ENCODE data around the gene BTBD6. TPM values are rescaled to one million over a fixed set of nuclear protein-coding genes. Genes with fewer than 3 reads are reported as not detected.

Gene BTBD6
- total RNA-seq, 2 experiments from 2014 or later: 44.2 to 45.7 TPM

DNA sequence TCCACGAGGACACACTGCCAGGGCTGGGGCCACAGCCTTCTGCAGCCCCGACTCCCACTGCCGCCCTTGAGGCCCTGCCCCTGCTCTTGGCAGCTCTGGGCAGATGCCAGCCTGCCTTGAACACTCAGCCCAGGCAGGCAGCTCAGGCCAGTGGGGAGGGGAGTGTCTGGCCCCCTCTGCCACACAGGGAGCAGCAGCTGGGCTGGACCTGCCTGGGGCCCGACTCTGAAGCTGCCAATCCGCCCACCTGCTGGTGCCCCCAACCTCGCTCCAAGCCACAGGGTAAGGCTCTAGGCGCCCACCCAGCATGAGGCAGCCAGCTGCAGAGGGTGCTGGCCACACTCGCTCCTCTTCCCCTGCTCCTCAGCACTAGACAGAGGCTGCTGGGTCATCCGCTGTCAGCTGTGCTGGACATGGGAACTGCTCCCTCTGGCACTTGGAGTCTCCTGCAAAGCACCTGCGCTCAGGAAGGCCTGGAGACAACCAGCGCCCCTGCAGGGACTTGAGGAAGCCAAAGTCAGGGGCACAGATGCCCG, 42.6 kb upstream of the BTBD6 start:
- no peak for DNase-seq
- no peaks in the 10 kb centered on the region for H3K9me3 Mint-ChIP-seq
- peaks cover 7% of the 10 kb centered on the region for H3K4me1 Mint-ChIP-seq
- POLR2A ChIA-PET: no interaction called here
- CTCF ChIA-PET: no interaction called here
- H3K27me3 Mint-ChIP-seq: no peaks in the 10 kb centered on the region
- no peaks in the 10 kb centered on the region for H3K36me3 Mint-ChIP-seq (ENCODE audit: low read depth)
- H3K4me3 Mint-ChIP-seq: no peak overlapping the region
- H3K27ac Mint-ChIP-seq: no peak overlapping the region

DNA sequence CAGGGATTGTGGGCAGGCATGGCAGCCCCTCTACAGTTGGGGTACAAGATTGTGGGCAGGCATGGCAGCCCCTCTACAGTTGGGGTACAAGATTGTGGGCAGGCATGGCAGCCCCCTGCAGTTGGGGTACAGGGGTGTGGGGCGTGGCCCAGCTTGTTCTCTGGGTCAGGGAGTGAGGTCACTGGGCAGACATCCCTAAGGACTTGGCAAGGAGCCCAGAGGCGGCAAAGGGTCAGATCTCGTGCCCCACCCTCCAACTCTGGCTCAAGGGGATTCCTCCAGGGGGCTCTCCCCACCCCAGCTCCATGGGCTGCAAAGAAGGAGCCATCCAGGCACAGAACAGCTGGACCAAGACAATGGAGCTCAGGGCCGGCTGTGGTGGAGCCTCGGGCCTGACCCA, 41.5 kb upstream of the BTBD6 start:
- POLR2A ChIA-PET: no interaction called here
- CTCF ChIA-PET: interaction anchor here (1.0 kb wide), 1 partner anchor 12 kb away, joined by 4 read pairs; no protein-coding TSS in a partner anchor

DNA sequence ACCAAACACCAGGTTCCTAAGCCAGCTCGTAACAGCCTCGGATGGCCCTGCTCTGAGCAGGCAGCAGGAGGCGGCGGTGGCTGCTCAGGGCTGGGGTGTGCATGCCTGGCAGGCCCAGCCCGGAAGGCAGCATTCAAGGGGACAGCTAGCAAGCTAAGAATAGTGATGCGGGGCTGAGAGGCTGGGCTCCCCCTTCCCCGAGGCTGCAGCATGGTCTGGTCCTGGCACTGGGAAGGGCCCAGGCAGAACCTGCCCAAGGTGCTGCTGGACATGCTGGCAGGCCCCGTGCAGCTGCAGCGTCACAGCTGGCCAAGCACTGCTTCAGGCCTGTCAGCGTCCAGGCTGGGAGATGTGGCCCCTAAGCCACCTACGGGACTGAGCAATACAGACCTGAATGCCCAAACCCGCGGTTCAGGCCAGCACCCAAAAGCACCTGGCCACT, 40.9 kb upstream of the BTBD6 start:
- Mint-ChIP-seq H3K4me1 (no peaks in the 10 kb centered on the region), H3K36me3 (ENCODE audit: low read depth) (no peaks in the 10 kb centered on the region), H3K4me3 (no peak overlapping the region), H3K27ac (no peak overlapping the region), H3K9me3 (no peaks in the 10 kb centered on the region), H3K27me3 (no peaks in the 10 kb centered on the region)
- POLR2A ChIA-PET: no interaction called here
- no peak for DNase-seq
- CTCF ChIA-PET: interaction anchor here (1.0 kb wide), 1 partner anchor 13 kb away, joined by 4 read pairs; no protein-coding TSS in a partner anchor

More for the DNA sequence above, 41.5 kb upstream of the BTBD6 start:
- no peaks in the 10 kb centered on the region for H3K36me3 Mint-ChIP-seq (ENCODE audit: low read depth)
- H3K4me3 Mint-ChIP-seq: no peak overlapping the region
- no peaks in the 10 kb centered on the region for H3K9me3 Mint-ChIP-seq
- no peaks in the 10 kb centered on the region for H3K27me3 Mint-ChIP-seq
- no peak for DNase-seq
- H3K4me1 Mint-ChIP-seq: peaks cover 4% of the 10 kb centered on the region
- no peak overlapping the region for H3K27ac Mint-ChIP-seq

DNA sequence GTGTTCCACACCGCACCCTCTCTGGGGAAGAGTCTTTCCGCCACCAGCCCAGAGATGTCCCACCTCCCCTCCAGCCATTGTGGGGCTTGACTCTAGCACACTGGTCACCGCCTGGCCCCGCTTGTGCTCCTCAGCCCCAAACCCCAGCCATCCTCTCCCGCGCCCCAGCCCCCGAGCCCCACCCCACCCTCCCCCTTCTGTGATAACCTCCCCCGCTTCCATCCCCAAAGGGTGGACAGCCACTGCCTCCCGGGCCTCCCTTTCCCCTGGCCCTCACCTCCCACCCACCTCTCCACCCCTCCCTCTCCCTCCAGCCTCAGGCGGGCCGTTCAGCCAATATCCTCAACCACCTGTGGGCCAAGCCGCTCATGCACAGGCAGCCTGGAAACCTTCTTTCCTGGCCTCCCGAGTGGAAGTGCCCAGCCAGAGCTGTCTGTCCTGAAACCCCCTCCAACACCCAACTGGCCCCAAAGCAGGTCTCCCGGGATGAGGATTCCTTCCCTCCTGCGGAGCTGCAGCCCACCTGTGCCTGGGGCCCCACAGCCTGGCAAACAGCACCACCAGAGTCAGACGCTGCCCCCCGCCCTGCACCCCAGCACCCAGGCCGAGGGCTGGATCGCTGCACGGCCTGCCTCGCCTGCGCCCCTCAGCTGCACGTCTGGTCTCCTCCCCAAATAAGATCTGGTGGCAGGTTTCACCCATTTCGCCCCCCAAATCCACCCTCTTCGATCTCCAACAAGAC, 40.2 kb upstream of the BTBD6 start:
- no peaks in the 10 kb centered on the region for H3K27me3 Mint-ChIP-seq
- DNase-seq: no peak
- H3K27ac Mint-ChIP-seq: no peak overlapping the region
- POLR2A ChIA-PET: no interaction called here
- no peaks in the 10 kb centered on the region for H3K36me3 Mint-ChIP-seq (ENCODE audit: low read depth)
- no peaks in the 10 kb centered on the region for H3K4me1 Mint-ChIP-seq
- H3K9me3 Mint-ChIP-seq: no peaks in the 10 kb centered on the region
- CTCF ChIA-PET: no interaction called here
- no peak overlapping the region for H3K4me3 Mint-ChIP-seq

DNA sequence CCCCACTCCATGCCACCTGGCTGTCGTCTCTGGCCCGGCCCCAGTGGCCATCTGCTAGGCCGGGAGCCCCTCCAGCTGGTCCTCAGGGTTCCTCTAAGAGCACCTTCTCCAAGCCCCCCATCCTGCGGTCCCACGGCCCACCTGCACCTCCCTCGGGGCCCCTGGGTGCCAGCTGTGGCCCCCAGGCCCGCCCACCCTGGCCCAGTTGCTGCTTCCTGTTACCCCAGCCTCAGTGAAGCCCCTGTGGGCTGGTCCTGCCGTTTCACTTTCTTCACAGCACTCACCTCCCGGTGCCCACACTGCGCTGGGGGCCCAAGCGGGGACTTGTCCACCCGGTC, 39.6 kb upstream of the BTBD6 start:
- H3K9me3 Mint-ChIP-seq: no peaks in the 10 kb centered on the region
- H3K27me3 Mint-ChIP-seq: no peaks in the 10 kb centered on the region
- H3K4me3 Mint-ChIP-seq: no peak overlapping the region
- H3K27ac Mint-ChIP-seq: no peak overlapping the region
- no peak for DNase-seq
- POLR2A ChIA-PET: no interaction called here
- no peaks in the 10 kb centered on the region for H3K36me3 Mint-ChIP-seq (ENCODE audit: low read depth)
- no peaks in the 10 kb centered on the region for H3K4me1 Mint-ChIP-seq
- CTCF ChIA-PET: interaction anchor here (0.6 kb wide), 1 partner anchor 219 kb away, joined by 3 read pairs; no protein-coding TSS in a partner anchor

DNA sequence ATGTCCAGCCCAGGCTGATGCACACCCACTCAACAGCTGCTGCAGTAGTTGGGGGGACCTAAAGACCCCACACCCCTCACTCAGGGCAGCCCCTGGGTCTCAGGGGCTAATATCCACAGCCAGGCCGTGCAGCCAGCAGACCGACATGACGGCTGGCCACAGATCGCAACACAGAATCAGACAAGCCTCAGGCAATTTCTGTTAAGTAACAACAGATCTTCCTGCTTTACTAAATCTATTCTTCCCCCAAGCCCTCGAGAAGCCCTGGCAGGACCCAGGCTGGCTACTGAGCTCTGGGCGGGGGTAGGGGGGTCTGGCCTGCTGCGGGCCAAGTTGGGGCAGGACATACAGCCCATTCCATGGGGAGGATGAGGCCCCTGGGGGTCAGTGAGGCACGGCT, 39.2 kb upstream of the BTBD6 start:
- H3K27ac Mint-ChIP-seq: no peak overlapping the region

DNA sequence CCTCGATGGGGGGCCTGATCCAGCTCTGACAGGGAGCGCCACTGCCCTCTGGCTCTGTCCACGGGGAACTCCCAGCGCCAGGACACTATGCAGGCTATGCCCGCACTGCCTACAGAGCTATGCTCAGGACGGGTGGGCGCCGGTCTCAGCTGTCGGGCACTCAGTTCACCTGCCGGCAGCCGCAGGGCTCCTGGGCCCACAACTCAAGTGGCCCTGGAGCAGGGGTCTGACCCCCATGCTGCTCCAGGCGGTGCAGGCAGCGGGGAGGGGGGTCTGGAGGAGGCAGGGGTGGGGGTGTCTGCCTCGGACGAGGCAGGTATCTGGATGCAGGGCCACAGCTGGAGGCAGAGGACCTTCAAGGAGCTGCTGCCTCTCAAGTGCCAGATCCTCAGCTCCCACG, 38.7 kb upstream of the BTBD6 start:
- Mint-ChIP-seq H3K27me3 (no peaks in the 10 kb centered on the region), H3K27ac (no peak overlapping the region)

More for the DNA sequence above, 39.2 kb upstream of the BTBD6 start:
- Mint-ChIP-seq H3K36me3 (ENCODE audit: low read depth) (no peaks in the 10 kb centered on the region), H3K4me1 (no peaks in the 10 kb centered on the region), H3K4me3 (no peak overlapping the region), H3K9me3 (no peaks in the 10 kb centered on the region), H3K27me3 (no peaks in the 10 kb centered on the region)
- ChIA-PET CTCF (interaction anchor here (0.6 kb wide), 1 partner anchor 219 kb away, joined by 3 read pairs; no protein-coding TSS in a partner anchor), POLR2A (no interaction called here)
- no peak for DNase-seq

DNA sequence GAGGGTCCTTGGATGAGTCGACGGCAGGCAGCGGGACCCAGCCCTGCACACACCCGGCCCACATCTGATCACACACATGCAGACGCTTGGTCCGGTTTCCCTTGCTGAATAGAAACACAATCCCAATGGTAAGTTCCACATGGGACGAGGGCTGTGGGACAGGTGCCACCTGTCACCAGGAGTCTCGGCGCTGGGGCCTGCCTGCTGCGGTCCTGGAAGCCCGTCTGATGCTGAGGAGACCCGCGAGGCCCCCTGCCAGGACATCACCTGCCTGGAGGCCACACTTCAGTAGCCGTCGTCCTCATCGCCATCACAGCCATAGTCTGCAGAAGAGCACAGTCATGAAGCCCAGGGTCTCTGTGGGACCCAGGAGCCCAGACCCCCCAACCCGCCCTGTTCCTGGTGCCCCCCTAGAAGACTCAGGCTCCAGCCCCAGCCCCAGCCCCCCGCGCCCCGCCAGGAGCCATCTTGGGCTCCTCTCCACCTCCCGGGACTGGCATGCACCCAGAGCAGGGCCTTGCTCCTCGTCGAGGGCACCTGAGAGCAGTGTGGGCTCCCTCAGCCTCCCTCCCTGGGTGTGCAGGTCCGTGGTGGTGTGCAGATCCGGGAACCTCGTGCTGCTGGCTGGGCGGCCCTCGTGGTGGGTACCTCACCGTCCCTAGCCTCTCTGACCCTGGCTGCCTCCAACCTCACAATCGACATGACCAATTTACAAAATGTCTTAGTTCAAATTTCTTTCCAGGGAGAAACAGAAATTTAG, 37.9 kb upstream of the BTBD6 start:
- Mint-ChIP-seq H3K27ac (no peak overlapping the region), H3K9me3 (peaks cover 5% of the 10 kb centered on the region), H3K4me1 (no peaks in the 10 kb centered on the region), H3K4me3 (no peak overlapping the region), H3K27me3 (no peaks in the 10 kb centered on the region), H3K36me3 (ENCODE audit: low read depth) (peaks cover 7% of the 10 kb centered on the region)
- ChIA-PET POLR2A (no interaction called here), CTCF (no interaction called here)
- no peak for DNase-seq

More for the DNA sequence above, 38.7 kb upstream of the BTBD6 start:
- Mint-ChIP-seq H3K4me3 (no peak overlapping the region), H3K36me3 (ENCODE audit: low read depth) (no peaks in the 10 kb centered on the region), H3K4me1 (no peaks in the 10 kb centered on the region), H3K9me3 (no peaks in the 10 kb centered on the region)
- CTCF ChIA-PET: no interaction called here
- DNase-seq: no peak
- POLR2A ChIA-PET: no interaction called here

DNA sequence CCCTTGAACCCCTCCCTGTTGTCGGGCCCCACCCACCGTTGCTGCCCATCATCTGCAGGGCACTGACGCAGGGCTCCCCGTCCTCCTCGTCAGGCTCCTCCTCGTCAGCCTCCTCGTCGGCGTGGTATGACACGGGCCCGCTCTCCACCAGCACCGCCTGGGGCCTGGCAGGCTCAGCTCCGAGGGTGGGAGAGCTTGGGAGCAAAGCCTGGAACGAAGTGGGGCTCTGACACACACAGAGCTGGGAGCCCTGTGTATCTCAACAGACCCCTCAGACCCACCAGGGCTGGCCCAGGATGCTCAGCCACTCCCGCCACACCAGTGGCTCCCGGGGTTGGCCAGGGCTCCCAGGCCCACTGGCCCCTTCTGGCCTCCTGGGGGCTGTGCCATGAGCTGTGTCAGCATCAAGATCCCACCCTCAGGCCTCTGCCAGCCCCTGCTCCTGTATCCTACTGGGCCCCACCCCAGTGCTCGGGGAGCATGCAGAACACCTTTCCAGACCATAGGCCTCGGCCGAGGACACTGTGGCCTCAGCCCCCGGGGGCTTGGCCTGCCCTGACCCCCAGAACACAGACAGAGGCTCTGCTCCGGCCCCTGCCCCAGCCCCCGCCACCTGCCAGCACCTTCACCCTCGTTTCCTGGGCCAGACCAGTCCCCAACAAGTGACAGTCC, 37.1 kb upstream of the BTBD6 start:
- CTCF ChIA-PET: no interaction called here
- Mint-ChIP-seq H3K9me3 (peaks cover 5% of the 10 kb centered on the region), H3K36me3 (ENCODE audit: low read depth) (peaks cover 12% of the 10 kb centered on the region), H3K4me3 (no peak overlapping the region), H3K27me3 (no peaks in the 10 kb centered on the region), H3K27ac (no peak overlapping the region), H3K4me1 (no peaks in the 10 kb centered on the region)
- POLR2A ChIA-PET: no interaction called here
- no peak for DNase-seq

DNA sequence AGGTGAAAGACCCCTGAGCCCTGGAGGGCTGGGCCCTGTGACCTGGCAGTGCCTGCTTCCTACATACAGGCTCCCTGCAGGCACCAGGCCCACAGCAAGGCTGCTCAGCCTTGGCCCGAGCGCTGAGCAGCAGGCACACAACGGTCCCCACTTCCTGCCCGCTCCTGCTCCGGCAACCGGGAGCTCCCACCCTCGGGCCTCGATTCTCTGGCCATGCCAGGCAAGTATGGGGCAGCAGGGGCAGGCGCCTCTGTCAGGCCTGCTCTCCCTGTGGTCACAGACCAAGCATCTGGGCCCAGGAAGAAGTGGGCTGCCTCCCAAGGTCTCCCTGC, 36.6 kb upstream of the BTBD6 start:
- CTCF ChIA-PET: no interaction called here
- no peak for DNase-seq
- peaks cover 12% of the 10 kb centered on the region for H3K36me3 Mint-ChIP-seq (ENCODE audit: low read depth)
- no peak overlapping the region for H3K27ac Mint-ChIP-seq
- H3K27me3 Mint-ChIP-seq: no peaks in the 10 kb centered on the region
- H3K4me3 Mint-ChIP-seq: no peak overlapping the region
- peaks cover 5% of the 10 kb centered on the region for H3K9me3 Mint-ChIP-seq
- POLR2A ChIA-PET: no interaction called here
- H3K4me1 Mint-ChIP-seq: no peaks in the 10 kb centered on the region

DNA sequence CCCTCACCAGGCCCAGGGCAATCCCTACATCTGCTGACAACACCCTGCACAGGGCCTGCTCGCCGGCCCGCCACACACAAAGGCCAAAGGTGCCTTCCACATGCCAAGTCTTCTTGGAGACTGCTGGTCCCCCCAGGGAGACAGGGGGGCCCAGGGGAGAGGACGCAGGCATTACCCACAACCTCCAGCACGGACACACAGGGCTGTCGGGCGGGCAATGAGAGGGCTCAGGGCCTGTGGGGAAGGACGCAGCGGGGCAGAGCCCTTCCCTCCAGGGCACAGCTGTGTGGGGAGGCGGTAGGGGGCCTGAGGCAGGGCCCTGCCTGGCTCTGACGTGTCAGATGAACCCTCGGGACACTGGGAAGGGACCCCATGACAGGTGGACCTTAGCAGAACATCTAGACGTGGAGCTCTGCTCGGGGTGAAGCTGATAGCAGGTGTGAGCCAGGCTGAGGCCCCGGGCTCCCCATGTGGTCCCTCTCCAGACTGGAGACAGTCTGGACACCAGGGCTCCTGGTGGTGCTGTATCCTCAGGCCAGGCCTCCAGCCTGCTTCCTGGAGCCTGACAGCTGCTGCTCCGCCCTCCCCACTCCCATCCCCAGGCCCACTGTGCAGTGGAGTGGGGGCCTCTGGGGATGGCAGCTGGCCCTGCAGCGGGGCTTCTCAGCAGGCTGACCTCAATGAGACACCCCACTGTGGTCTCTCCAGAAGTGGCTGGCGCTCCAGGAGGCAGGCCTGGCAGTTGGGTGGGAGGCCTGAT, 35.6 kb upstream of the BTBD6 start:
- Mint-ChIP-seq H3K27me3 (no peaks in the 10 kb centered on the region), H3K4me1 (no peaks in the 10 kb centered on the region), H3K36me3 (ENCODE audit: low read depth) (peaks cover 12% of the 10 kb centered on the region), H3K9me3 (peaks cover 5% of the 10 kb centered on the region), H3K4me3 (no peak overlapping the region), H3K27ac (no peak overlapping the region)
- ChIA-PET POLR2A (no interaction called here), CTCF (no interaction called here)
- no peak for DNase-seq

DNA sequence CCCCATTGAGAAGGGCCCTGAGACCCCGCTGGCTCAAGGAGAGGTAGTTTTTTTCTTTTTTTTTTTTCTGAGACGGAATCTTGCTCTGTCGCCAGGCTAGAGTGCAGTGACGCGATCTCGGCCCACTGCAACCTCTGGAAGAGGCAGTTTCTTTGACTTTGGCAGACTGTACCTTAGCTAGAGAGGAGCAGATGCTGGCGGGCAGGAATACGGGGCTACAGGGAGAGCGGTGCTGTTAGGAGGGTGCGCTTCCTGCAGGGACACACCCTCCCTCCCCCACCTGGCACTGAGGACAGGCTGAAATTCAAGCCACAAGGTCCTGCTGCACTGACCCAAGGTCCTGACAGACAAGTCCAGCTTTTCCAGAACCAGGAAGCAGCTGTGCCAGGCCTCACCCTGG, 35.0 kb upstream of the BTBD6 start:
- no peak overlapping the region for H3K4me3 Mint-ChIP-seq
- DNase-seq: no peak
- H3K4me1 Mint-ChIP-seq: no peaks in the 10 kb centered on the region
- ChIA-PET POLR2A (no interaction called here), CTCF (interaction anchor here (1.1 kb wide), 1 partner anchor 138 kb away, joined by 3 read pairs; no protein-coding TSS in a partner anchor)
- H3K27me3 Mint-ChIP-seq: no peaks in the 10 kb centered on the region
- H3K27ac Mint-ChIP-seq: no peak overlapping the region
- H3K36me3 Mint-ChIP-seq (ENCODE audit: low read depth): peaks cover 12% of the 10 kb centered on the region
- peaks cover 5% of the 10 kb centered on the region for H3K9me3 Mint-ChIP-seq

All from activated CD4-positive, alpha-beta memory T cell treated with anti-CD3 and anti-CD28 coated beads, Interleukin-2, amount 10 ng/mL, durations not matched to agents 7 days and 5 days (primary cell).